Measurements from ENCODE around the gene ZNRF2.

GRCh38 chr7:30327813-30328212, 43.4 kb downstream of the ZNRF2 start:
- TF ChIP-seq, protein P1, sequence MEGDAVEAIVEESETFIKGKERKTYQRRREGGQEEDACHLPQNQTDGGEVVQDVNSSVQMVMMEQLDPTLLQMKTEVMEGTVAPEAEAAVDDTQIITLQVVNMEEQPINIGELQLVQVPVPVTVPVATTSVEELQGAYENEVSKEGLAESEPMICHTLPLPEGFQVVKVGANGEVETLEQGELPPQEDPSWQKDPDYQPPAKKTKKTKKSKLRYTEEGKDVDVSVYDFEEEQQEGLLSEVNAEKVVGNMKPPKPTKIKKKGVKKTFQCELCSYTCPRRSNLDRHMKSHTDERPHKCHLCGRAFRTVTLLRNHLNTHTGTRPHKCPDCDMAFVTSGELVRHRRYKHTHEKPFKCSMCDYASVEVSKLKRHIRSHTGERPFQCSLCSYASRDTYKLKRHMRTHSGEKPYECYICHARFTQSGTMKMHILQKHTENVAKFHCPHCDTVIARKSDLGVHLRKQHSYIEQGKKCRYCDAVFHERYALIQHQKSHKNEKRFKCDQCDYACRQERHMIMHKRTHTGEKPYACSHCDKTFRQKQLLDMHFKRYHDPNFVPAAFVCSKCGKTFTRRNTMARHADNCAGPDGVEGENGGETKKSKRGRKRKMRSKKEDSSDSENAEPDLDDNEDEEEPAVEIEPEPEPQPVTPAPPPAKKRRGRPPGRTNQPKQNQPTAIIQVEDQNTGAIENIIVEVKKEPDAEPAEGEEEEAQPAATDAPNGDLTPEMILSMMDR (IDR thresholded peaks at IDR 0.05) = no peak
- TF ChIP-seq EP300 (IDR thresholded peaks at IDR 0.05) = no peak
- no peak for TF ChIP-seq POLR2A (IDR thresholded peaks at IDR 0.05)
- TF ChIP-seq POLR2AphosphoS5 (IDR thresholded peaks at IDR 0.05) = no peak
